Natural killer cell (primary cell): ENCODE results near the gene DOCK4. TPM values are rescaled to one million over a fixed set of nuclear protein-coding genes. Genes with fewer than 3 reads are reported as not detected.

Experiments used
- ATAC-seq, 3 donors: fragments of 150-1000 bp in 2 of 3; fragments of 200-7000 bp in 1 of 3; cut with Tn5 transposase; 1 replicate in 1 of 3; 2 replicates in 2 of 3; pipeline ENCODE4 v1.10.0; 2021; ENCODE audit warnings: mild to moderate bottlenecking in 2 of 3, moderate library complexity in 2 of 3
- DNase-seq, 2 donors: peaks; one replicate each; pipeline versions ENCODE4 v3.0.0 to v3.0.0-alpha.2; 2013 to 2021; ENCODE audit warnings: mixed read lengths in 1 of 2
- H3K27ac ChIP-seq: one replicate; pipeline ENCODE4 v1.5.1; 2013; ENCODE audit warnings: mild to moderate bottlenecking, low read length
- H3K27me3 ChIP-seq: one replicate; pipeline ENCODE4 v1.6.1; 2013; ENCODE audit warnings: low read length; ENCODE audit not compliant: control insufficient read depth, insufficient read depth
- H3K36me3 ChIP-seq: one replicate; pipeline ENCODE4 v1.6.1; 2013; ENCODE audit warnings: low read length; ENCODE audit not compliant: control insufficient read depth, insufficient read depth
- H3K4me1 ChIP-seq: one replicate; pipeline ENCODE4 v1.6.1; 2013; ENCODE audit warnings: low read length; ENCODE audit not compliant: control insufficient read depth, insufficient read depth
- H3K4me3 ChIP-seq: one replicate; pipeline ENCODE4 v1.5.1; 2013; ENCODE audit warnings: low read length
- H3K9me3 ChIP-seq: one replicate; pipeline ENCODE4 v1.6.1; 2013; ENCODE audit warnings: low read length; ENCODE audit not compliant: control insufficient read depth, insufficient read depth
- H3K27ac Mint-ChIP-seq, 2 donors: one replicate each; pipeline ENCODE4 v1.8.0; 2022; ENCODE audit warnings: mild to moderate bottlenecking in 2 of 2, mixed read lengths in 2 of 2, moderate library complexity in 1 of 2
- H3K27me3 Mint-ChIP-seq, 2 donors: one replicate each; pipeline ENCODE4 v1.8.0; 2022; ENCODE audit warnings: low read depth in 2 of 2, mixed read lengths in 2 of 2
- H3K36me3 Mint-ChIP-seq: one replicate; pipeline ENCODE4 v1.8.0; 2022; ENCODE audit warnings: mixed read lengths
- H3K4me1 Mint-ChIP-seq, 2 donors: one replicate each; pipeline ENCODE4 v1.8.0; 2022; ENCODE audit warnings: mixed read lengths in 2 of 2
- H3K4me3 Mint-ChIP-seq: one replicate; pipeline ENCODE4 v1.8.0; 2022; ENCODE audit warnings: mild to moderate bottlenecking, moderate library complexity, mixed read lengths
- H3K9me3 Mint-ChIP-seq, 2 donors: one replicate each; pipeline ENCODE4 v1.8.0; 2022; ENCODE audit warnings: mixed read lengths in 2 of 2
- WGBS: methylation state at CpG from one replicate; pipeline ENCODE4 v1.1.7; 2013; ENCODE audit warnings: missing lambda C conversion rate; ENCODE audit not compliant: insufficient coverage; 5-methylcytosine and 5-hydroxymethylcytosine counted together
- intact Hi-C: fragments of 100-400 bp; cut with micrococcal nuclease; formaldehyde crosslinking; loops from one replicate; pipeline ENCODE4 v1.14.2; 2022
- total RNA-seq, 4 donors: library from RNA; stranded (reverse); fragments of 120-200 nt in 1 of 4; gene quantifications; one replicate each; pipeline versions ENCODE4 v1.2.3 to v1.2.4, GENCODE V29; 2013 to 2022
- TF ChIP-seq, protein P1 (sequence below): fragments of 200-600 bp; IDR thresholded peaks from one replicate; pipeline ENCODE4 v1.8.0; 2022; ENCODE audit warnings: antibody characterized with exemption

DOCK4 gene
- total RNA-seq, 3 donors from 2014 or later (not counting 1 experiment from before 2014, with no cell fraction given), result 0.61 to 2.4 (median 0.89) TPM

GRCh38 chr7:111815354-111815753, 390.8 kb downstream of the DOCK4 start:
- Mint-ChIP-seq H3K27ac (no peak overlapping the region), H3K9me3 (no peaks in the 10 kb centered on the region), H3K4me1 (no peaks in the 10 kb centered on the region), H3K36me3 (no peaks in the 10 kb centered on the region), H3K27me3 (no peaks in the 10 kb centered on the region), H3K4me3 (no peak overlapping the region)
- DNase-seq (no peak), ATAC-seq (no peak)
- H3K27ac ChIP-seq, result no peak overlapping the region
- no CpG with 5 or more reads among the region's 1 CpG for WGBS
- H3K36me3 ChIP-seq, result no peaks in the 10 kb centered on the region
- H3K9me3 ChIP-seq, result no peaks in the 10 kb centered on the region
- H3K27me3 ChIP-seq, result no peaks in the 10 kb centered on the region
- no peaks in the 10 kb centered on the region for H3K4me1 ChIP-seq
- H3K4me3 ChIP-seq, result no peak overlapping the region
- intact Hi-C loops, result no loop called here
- TF ChIP-seq, protein P1, sequence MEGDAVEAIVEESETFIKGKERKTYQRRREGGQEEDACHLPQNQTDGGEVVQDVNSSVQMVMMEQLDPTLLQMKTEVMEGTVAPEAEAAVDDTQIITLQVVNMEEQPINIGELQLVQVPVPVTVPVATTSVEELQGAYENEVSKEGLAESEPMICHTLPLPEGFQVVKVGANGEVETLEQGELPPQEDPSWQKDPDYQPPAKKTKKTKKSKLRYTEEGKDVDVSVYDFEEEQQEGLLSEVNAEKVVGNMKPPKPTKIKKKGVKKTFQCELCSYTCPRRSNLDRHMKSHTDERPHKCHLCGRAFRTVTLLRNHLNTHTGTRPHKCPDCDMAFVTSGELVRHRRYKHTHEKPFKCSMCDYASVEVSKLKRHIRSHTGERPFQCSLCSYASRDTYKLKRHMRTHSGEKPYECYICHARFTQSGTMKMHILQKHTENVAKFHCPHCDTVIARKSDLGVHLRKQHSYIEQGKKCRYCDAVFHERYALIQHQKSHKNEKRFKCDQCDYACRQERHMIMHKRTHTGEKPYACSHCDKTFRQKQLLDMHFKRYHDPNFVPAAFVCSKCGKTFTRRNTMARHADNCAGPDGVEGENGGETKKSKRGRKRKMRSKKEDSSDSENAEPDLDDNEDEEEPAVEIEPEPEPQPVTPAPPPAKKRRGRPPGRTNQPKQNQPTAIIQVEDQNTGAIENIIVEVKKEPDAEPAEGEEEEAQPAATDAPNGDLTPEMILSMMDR, result no peak

- 100% methylated on average over 3 of the region's 4 CpGs for WGBS
- TF ChIP-seq, protein P1, result no peak
Observed at GRCh38 chr7:111813306-111813705, 392.9 kb downstream of the DOCK4 start.

DNA sequence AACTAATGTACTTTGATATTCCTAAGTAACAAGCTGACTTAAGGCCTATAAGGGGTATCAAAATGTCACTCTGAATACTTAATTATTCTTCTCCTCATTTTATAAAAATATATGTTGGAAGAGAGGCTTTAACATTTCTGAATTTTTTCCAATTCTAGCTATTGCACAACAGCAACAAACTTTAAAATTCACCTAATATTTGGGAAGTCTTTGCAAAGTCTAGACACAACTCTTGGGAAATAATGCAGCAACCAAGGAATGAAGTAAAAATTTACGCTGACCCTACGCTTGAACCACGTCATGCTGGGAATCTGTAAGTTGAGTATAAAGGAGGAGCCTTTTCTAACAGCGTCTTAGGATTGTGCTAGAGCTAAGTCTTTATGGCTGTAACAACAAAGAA, 400.0 kb downstream of the DOCK4 start:
- no peak for ATAC-seq
- intact Hi-C loops, result no loop called here

More at GRCh38 chr7:111813306-111813705, 392.9 kb downstream of the DOCK4 start:
- Mint-ChIP-seq H3K4me3 (no peak overlapping the region), H3K27me3 (no peaks in the 10 kb centered on the region), H3K9me3 (peaks cover 0 to 2% of the 10 kb centered on the region in 2 donors), H3K27ac (no peak overlapping the region), H3K4me1 (no peaks in the 10 kb centered on the region), H3K36me3 (no peaks in the 10 kb centered on the region)
- ATAC-seq (no peak), DNase-seq (no peak)
- no peaks in the 10 kb centered on the region for H3K4me1 ChIP-seq
- intact Hi-C loops, result no loop called here
- no peak overlapping the region for H3K4me3 ChIP-seq
- H3K27me3 ChIP-seq, result no peaks in the 10 kb centered on the region
- no peak overlapping the region for H3K27ac ChIP-seq
- no peaks in the 10 kb centered on the region for H3K9me3 ChIP-seq
- no peaks in the 10 kb centered on the region for H3K36me3 ChIP-seq

More for the DNA sequence above, 400.0 kb downstream of the DOCK4 start:
- WGBS, result 91% methylated on average over 4 of the region's 4 CpGs
- H3K4me3 Mint-ChIP-seq, result no peak overlapping the region
- Histone ChIP-seq H3K27ac (no peak overlapping the region), H3K27me3 (no peaks in the 10 kb centered on the region), H3K36me3 (no peaks in the 10 kb centered on the region), H3K4me1 (no peaks in the 10 kb centered on the region), H3K9me3 (peaks cover 2% of the 10 kb centered on the region), H3K4me3 (no peak overlapping the region)
- H3K9me3 Mint-ChIP-seq, result peaks cover 9 to 10% of the 10 kb centered on the region in 2 donors
- no peak overlapping the region for H3K27ac Mint-ChIP-seq
- peaks cover 3% of the 10 kb centered on the region for H3K36me3 Mint-ChIP-seq
- TF ChIP-seq, protein P1, result no peak
- no peaks in the 10 kb centered on the region for H3K4me1 Mint-ChIP-seq
- no peaks in the 10 kb centered on the region for H3K27me3 Mint-ChIP-seq
- DNase-seq, result no peak
